ENCODE measurements around the gene LYPD6.

DNA sequence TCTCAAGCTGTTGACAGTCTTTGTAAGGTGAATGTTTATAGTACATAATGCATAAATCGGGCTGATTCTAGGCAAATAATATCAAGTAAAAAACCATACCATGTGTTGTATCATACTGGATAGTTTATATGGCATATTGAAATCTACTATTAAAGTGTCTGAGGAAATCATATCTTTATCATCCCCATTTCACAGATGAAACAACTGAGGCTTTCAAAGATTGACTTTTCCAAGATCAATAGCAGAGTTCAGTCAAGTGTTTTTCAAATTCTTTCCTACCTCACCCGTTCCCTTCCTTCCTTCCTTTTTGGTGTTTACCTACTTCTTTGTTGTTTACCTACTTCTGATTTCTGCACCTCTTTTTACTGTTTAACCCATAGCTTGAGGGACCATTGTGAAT is 2.0 kb downstream of the LYPD6 start:
- no peak for TF ChIP-seq GATA2 (IDR thresholded peaks at IDR 0.05; ENCODE audit: low read depth, low read length)
- TF ChIP-seq GATA3 (IDR thresholded peaks at IDR 0.05; ENCODE audit: low read depth, low read length): no peak
